GM21528 (cell line): ENCODE results near the gene OLFML3.
"Not testable (repeated sequence)": the region's sequence is repeated elsewhere in the genome, so short reads cannot be mapped to it uniquely, and the experiment has no call there.

Source experiments
- ATAC-seq: cut with Tn5 transposase; IDR thresholded peaks from one replicate; pipeline ENCODE4 v1.9.1; 2021; ENCODE audit warnings: mild to moderate bottlenecking, moderate library complexity; ENCODE audit not compliant: unreplicated experiment, low FRiP score

Gene OLFML3

GRCh38 chr1:113948151-113948550, 31.1 kb upstream of the OLFML3 start:
- not testable (repeated sequence) for ATAC-seq

- no peak for ATAC-seq
Observed at GRCh38 chr1:113949007-113949406, 30.3 kb upstream of the OLFML3 start.

GRCh38 chr1:113950908-113951307, 28.4 kb upstream of the OLFML3 start:
- ATAC-seq, result no peak

- no peak for ATAC-seq
Observed at GRCh38 chr1:113951719-113952118, 27.6 kb upstream of the OLFML3 start.

GRCh38 chr1:113957984-113958383, 21.3 kb upstream of the OLFML3 start:
- no peak for ATAC-seq

- no peak for ATAC-seq
Observed at GRCh38 chr1:113958691-113959090, 20.6 kb upstream of the OLFML3 start.

GRCh38 chr1:113963281-113963906, 15.9 kb upstream of the OLFML3 start:
- ATAC-seq, result no peak

- no peak for ATAC-seq
Observed at GRCh38 chr1:113965703-113966412, 13.4 kb upstream of the OLFML3 start.

GRCh38 chr1:113972954-113973353, 6.3 kb upstream of the OLFML3 start:
- ATAC-seq, result no peak

GRCh38 chr1:113975211-113975895, 3.9 kb upstream of the OLFML3 start:
- ATAC-seq, result no peak

- no peak for ATAC-seq
Observed at GRCh38 chr1:113976609-113977278, 2.5 kb upstream of the OLFML3 start.

- no peak for ATAC-seq
Observed at GRCh38 chr1:113977906-113978305, 1.4 kb upstream of the OLFML3 start.

- no peak for ATAC-seq
Observed at GRCh38 chr1:113980110-113980509, 836 bp downstream of the OLFML3 start.

- ATAC-seq, result no peak
Observed at GRCh38 chr1:113981962-113982931, 3.0 kb downstream of the OLFML3 start.

- no peak for ATAC-seq
Observed at GRCh38 chr1:113982949-113983348, 3.7 kb downstream of the OLFML3 start.

- no peak for ATAC-seq
Observed at GRCh38 chr1:113983391-113983790, 4.1 kb downstream of the OLFML3 start.

GRCh38 chr1:113983826-113984225, 4.6 kb downstream of the OLFML3 start:
- ATAC-seq, result no peak

- ATAC-seq, result no peak
Observed at GRCh38 chr1:113984710-113985109, 5.4 kb downstream of the OLFML3 start.

GRCh38 chr1:113986802-113987201, 7.5 kb downstream of the OLFML3 start:
- no peak for ATAC-seq

GRCh38 chr1:113987259-113987658, 8.0 kb downstream of the OLFML3 start:
- ATAC-seq, result no peak
